HG03378 (cell line): Measurements from ENCODE around the gene LMX1B.
"Not testable (repeated sequence)": the region's sequence is repeated elsewhere in the genome, so short reads cannot be mapped to it uniquely, and the experiment has no call there.

ENCODE experiments used
- ATAC-seq: cut with Tn5 transposase; IDR thresholded peaks from one replicate; pipeline ENCODE4 v1.9.1; 2021; ENCODE audit warnings: mild to moderate bottlenecking, moderate library complexity; ENCODE audit not compliant: unreplicated experiment

LMX1B gene

DNA sequence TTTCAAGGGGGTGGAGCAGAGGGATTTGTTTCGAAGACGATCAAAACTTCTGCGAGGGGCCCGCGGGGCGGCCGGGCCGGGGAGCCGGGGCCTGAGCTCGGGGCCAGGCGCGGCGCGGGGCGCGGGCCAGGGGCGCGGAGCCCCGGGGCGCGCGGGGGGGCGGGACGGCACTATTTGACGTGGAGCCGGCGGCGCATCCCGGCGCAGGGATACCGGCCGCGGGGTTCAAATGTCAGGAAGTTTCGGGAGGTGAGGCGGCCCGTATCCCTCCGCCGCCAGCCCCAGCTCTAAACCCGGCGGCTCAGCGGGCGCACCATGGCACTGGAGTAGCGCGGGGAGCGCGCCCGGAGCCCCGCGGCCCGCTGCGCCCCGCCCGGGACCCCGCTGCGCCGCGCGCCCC is at the start of gene LMX1B:
LMX1B (plus strand) TSS at position 278 of the 400 bp plus-strand sequence. CDS start 522 bp downstream, outside the sequence.
- ATAC-seq: no peak

- ATAC-seq: no peak
These were observed 49.6 kb upstream of the LMX1B start for GRCh38 chr9:126564128-126564527.

GRCh38 chr9:126564716-126565115 is 49.0 kb upstream of the LMX1B start:
- no peak for ATAC-seq

- ATAC-seq: no peak
These were observed 48.2 kb upstream of the LMX1B start for GRCh38 chr9:126565336-126566128.

GRCh38 chr9:126569036-126569435 is 44.7 kb upstream of the LMX1B start:
- no peak for ATAC-seq

- no peak for ATAC-seq
These were observed 35.7 kb upstream of the LMX1B start for GRCh38 chr9:126578029-126578428.

GRCh38 chr9:126580319-126580718 is 33.4 kb upstream of the LMX1B start:
- ATAC-seq: not testable (repeated sequence)

DNA sequence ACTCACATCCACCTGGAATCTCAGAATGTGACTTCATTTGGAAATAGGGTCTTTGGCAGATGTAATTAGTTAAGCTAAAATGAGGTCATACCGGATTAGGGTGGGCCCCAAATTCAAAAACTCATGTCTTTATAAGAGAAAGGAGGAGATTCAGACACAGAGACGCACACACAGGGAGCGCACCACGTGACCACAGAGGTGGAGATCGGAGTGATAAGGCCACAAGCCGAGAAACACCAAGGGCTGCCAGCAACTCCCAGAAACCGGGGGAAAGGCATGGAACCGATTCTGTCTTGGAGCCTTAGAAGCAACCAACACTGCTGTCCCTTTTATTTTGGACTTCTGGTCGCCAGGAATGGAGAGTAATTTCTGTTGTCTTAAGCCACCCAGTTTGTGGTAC is 31.8 kb upstream of the LMX1B start:
- ATAC-seq: no peak

DNA sequence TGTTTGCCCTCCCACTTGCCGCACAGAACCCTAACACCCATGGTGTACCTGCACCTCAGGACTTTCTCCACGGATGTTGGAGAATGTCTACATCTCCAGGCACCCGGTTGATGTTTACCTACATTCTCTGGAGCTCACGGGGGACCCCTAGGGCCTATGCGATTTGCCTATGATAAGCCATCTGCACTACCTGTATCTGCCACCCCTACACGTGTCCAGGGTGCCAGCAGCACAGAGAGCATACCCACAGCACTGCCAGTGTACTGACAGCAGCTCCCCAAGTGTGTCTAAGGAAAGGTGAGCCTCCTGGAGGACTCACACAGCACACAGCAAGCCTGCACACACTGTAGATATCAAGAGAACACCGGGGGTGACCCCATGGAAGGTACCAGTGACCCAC is 31.3 kb upstream of the LMX1B start:
- ATAC-seq: no peak

DNA sequence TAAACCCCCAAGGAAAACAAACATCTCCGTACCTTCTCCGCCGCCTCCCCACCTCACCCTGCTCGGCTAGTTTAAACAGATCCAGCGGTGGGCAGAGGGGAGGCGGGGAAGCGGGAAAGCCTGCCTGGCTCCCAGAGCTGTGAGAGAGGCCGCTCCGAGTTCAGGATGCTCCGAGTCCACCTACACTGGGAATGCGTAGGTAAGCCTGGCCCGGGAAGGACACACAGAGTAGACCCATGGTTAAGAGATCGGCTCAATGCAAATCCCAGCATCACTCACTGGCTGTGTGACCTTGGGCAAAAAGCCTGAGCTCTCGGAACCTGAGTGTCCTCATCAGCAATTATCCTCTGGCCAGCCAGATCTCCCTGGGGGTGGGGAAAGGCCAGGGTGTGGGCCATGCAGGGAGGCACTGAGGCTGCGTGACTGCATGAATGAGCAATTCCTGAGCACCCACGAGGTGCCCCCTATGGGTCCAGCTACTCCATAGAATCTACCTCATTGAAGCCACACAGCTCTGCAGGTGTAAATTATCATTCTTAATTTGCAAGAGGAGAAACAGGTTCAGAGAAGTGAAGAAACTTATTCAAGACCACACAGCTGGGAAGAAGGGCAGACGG is 30.5 kb upstream of the LMX1B start:
- ATAC-seq: no peak

DNA sequence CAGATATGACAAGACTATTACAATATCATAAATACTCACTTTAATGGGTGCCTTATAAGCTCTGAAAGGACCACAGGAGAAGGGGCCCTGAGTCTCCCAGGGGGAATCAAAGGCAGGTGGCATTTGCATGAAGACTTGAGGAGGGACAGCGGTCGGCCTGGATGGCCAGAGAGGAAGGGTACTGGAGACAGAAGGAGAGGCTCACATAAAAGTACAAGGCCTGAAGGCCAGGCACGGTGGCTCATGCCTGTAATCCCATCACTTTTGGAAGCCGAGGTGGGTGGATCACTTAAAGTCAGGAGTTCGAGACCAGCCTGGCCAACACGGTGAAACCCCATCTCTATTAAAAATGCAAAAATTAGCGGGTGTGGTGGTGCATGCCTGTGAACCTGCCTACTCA is 29.1 kb upstream of the LMX1B start:
- ATAC-seq: no peak

- ATAC-seq: no peak
These were observed 27.5 kb upstream of the LMX1B start for GRCh38 chr9:126586236-126586635.

DNA sequence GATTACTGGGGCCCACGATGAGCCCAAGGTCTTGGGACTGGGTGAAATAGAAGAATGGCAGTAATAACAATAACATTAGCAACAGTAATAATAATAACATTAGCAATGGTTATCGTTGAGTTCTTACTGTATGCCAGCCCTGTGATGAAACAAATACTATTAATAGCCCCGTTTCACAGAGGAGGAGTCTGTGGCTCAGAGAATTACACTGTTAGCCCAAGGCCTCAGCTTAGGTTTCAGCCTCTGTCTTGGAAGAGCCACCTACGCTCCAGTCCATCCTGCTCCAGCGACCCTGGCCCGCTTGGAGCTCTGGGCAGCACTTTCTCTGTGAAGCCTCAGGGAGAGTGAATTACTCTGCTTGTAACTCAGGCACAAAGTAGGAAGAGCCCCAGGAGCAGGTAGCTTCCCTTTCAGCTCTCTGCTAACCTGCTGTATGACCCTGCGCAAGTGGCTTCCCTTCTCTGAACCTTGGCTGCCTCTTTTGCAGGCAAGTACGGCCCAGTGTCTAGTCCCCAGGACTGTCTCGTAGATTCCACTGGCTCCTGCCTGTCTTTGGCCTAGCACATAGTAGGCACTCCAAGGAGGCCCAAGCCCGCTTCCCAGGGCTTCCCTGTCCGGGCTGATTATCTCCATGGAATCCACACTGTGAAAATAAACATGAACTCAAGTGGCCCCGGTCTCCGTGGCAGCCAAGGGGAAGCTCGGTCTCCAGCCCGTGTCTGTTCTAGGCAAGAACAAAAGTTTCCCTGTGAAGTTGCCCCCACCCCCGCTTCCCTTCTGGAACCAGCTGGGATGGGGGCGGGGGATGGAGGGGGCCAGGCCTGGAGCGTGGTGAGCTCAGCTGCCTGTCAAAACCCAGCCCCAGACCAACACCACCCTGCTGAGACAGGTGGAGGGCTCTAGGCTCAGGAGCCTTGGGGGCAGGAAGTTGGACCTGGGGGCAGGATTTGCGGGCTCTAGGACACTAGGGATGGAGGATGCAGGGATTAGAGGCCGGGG is 26.2 kb upstream of the LMX1B start:
- no peak for ATAC-seq

GRCh38 chr9:126588491-126589168 is 25.1 kb upstream of the LMX1B start:
- ATAC-seq: no peak

- no peak for ATAC-seq
These were observed 24.4 kb upstream of the LMX1B start for GRCh38 chr9:126589349-126589748.

GRCh38 chr9:126591083-126591482 is 22.6 kb upstream of the LMX1B start:
- ATAC-seq: no peak

DNA sequence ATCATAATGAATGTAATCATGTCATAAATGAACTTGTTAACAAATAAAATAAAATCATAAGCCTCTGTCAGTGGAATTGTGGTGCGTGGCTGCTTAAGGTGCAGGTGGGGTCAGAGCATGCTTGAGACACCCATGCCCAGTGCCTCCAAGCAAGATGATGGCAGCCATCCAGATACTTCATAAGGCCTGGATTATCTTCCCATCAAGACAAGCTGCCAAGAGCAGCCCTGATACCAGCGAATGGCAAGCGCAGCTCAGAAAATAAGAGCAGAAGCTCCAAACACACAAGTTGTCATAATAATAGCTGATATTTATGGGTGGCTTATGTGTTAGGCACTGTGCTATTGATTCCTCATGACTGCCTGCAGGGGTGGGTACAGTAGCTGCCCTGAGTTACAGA is 21.8 kb upstream of the LMX1B start:
- ATAC-seq: no peak

DNA sequence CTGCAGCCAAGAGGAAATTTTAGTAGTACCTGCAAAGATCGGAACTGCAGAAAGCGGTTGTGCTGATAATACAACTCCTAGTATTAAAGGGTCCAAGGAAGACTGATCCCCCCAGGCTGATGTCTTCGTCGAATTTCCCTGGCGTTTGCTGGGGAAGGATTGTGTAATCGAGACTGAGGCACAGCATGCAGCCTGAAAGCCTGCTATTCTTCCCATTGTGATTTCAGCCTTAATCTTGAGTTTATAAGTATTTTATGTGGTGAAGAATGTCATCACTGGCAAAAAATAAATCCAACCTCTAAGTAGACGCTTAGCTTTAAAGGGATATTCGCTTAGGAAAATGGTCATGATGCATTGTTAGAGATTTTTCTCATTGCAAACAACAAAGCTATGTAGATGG is 21.3 kb upstream of the LMX1B start:
- no peak for ATAC-seq

- no peak for ATAC-seq
These were observed 17.7 kb upstream of the LMX1B start for GRCh38 chr9:126595982-126596381.

- no peak for ATAC-seq
These were observed 14.6 kb upstream of the LMX1B start for GRCh38 chr9:126599047-126599650.
